ENCODE measurements around the gene IL1RAPL2. TPM values are rescaled to one million over a fixed set of nuclear protein-coding genes. Genes with fewer than 3 reads are reported as not detected.
A peak's percentile ranks its signal among the peaks of the same experiment; 100 is the strongest.
"Not testable (repeated sequence)": the region's sequence is repeated elsewhere in the genome, so short reads cannot be mapped to it uniquely, and the experiment has no call there.

Gene IL1RAPL2
- total and polyA plus RNA-seq, 11 donors: 0.08 to 0.16 (median 0.10) TPM; not detected in 8

DNA sequence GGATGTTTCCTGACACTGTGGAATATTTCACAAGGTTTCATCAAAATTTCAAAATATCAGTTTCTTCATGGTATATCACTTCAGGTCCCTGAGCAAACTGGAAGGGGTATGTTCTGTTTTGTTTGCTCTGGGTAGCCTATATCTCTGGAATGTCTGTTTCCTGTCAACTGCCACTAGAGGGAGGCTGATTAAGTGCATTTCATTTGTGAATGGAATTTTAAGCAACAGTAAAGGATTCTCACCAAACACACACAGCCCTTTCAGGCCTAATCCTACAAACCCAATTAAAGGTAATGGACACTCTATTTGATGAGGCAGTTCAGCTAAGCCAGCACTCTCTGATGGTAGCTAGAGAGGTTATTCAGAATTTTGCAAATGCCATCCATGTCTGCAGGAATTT, 347.3 kb downstream of the IL1RAPL2 start:
- H3K27ac ChIP-seq: no peak overlapping the region
- ATAC-seq (no peak), DNase-seq (no peak)
- TF ChIP-seq, protein P1, sequence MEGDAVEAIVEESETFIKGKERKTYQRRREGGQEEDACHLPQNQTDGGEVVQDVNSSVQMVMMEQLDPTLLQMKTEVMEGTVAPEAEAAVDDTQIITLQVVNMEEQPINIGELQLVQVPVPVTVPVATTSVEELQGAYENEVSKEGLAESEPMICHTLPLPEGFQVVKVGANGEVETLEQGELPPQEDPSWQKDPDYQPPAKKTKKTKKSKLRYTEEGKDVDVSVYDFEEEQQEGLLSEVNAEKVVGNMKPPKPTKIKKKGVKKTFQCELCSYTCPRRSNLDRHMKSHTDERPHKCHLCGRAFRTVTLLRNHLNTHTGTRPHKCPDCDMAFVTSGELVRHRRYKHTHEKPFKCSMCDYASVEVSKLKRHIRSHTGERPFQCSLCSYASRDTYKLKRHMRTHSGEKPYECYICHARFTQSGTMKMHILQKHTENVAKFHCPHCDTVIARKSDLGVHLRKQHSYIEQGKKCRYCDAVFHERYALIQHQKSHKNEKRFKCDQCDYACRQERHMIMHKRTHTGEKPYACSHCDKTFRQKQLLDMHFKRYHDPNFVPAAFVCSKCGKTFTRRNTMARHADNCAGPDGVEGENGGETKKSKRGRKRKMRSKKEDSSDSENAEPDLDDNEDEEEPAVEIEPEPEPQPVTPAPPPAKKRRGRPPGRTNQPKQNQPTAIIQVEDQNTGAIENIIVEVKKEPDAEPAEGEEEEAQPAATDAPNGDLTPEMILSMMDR (IDR thresholded peaks at IDR 0.05): peak in 9 of 12 donors; percentile 15 to 44 (median 20)
- TF ChIP-seq POLR2A (IDR thresholded peaks at IDR 0.05): no peak
- peaks cover 0 to 16% (median 0%) of the 10 kb centered on the region in 9 donors for H3K27me3 ChIP-seq
- H3K36me3 ChIP-seq: no peaks in the 10 kb centered on the region
- no peaks in the 10 kb centered on the region for H3K4me1 ChIP-seq
- H3K9me3 ChIP-seq: no peaks in the 10 kb centered on the region
- intact Hi-C loops (cut with DNase I): no loop called here
- no peak overlapping the region for H3K4me3 ChIP-seq

DNA sequence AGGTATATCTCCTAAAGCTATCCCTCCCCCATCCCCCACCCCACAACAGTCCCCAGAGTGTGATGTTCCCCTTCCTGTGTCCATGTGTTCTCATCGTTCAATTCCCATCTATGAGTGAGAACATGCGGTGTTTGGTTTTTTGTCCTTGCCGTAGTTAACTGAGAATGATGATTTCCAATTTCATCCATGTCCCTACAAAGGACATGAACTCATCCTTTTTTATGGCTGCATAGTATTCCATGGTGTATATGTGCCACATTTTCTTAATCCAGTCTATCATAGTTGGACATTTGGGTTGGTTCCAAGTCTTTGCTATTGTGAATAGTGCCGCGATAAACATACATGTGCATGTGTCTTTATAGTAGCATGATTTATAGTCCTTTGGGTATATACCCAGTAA, 348.7 kb downstream of the IL1RAPL2 start:
- H3K4me3 ChIP-seq; intact Hi-C loops (cut with DNase I); H3K9me3 ChIP-seq; H3K4me1 ChIP-seq; H3K36me3 ChIP-seq; DNase-seq; H3K27ac ChIP-seq; ATAC-seq: not testable (repeated sequence)
- H3K27me3 ChIP-seq: peaks cover 0 to 18% (median 0%) of the 10 kb centered on the region in 9 donors
- 94 to 97% (median 95%) methylated on average over 5 of the region's 5 CpGs for WGBS, 4 donors

DNA sequence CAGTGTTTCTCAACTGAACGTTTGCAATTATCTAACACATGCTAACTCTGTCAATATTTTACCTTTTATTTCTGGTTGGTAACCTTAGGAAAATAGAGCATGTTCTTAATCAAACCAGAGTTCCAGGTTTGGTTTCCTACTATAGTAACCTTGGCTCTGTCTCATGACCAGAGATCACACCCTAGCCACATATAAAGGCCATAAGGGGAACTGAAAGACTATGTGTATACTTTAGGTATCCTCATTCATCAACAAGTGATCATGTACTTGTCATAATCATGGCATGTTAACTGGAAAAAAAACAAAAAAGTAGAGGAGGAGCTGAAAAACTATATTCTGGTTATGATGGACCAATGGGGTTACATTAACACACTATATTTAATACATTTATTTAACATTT, 352.1 kb downstream of the IL1RAPL2 start:
- ATAC-seq: no peak
- Histone ChIP-seq H3K4me1 (no peaks in the 10 kb centered on the region), H3K27ac (no peak overlapping the region), H3K27me3 (peaks cover 0 to 12% (median 0%) of the 10 kb centered on the region in 9 donors), H3K36me3 (no peaks in the 10 kb centered on the region), H3K4me3 (no peak overlapping the region), H3K9me3 (no peaks in the 10 kb centered on the region)
- intact Hi-C loops (cut with DNase I): no loop called here
- 69 to 78% (median 71%) methylated on average over 1 of the region's 1 CpG for WGBS, 4 donors
- no peak for TF ChIP-seq POLR2A (IDR thresholded peaks at IDR 0.05)
- TF ChIP-seq, protein P1 (IDR thresholded peaks at IDR 0.05): no peak
- no peak for DNase-seq

DNA sequence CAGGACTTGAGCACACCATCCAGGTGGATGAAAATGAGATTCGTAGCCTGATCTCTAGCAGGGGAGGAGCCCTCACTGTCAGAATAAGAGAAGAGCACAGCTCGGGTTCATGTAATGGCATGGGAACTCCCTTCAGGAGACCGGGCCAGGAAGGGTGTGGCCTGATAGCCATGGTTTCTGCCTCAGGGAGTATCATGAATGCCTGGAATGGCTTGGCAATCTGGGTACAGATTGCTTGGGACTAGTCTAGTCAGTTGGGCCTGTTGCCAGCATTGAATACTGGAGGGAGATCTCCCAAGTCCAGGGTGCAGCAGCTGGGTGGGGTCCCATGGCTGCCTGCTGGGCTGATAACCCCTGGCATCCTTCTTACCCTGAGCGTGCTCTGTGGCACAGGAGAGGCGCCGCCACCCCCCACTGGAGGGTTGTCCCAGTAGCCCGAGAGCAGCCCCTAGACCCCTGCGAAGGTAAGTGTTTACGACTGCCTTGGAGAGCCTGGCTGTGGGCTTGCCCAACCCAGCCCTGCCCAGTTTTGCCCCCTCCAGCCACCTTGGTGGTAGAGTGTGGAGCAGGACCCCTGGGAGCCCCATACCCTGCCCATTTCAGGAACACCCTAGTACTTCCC, 355.7 kb downstream of the IL1RAPL2 start:
- ATAC-seq: peak in 1 of 4 donors; percentile 44

DNA sequence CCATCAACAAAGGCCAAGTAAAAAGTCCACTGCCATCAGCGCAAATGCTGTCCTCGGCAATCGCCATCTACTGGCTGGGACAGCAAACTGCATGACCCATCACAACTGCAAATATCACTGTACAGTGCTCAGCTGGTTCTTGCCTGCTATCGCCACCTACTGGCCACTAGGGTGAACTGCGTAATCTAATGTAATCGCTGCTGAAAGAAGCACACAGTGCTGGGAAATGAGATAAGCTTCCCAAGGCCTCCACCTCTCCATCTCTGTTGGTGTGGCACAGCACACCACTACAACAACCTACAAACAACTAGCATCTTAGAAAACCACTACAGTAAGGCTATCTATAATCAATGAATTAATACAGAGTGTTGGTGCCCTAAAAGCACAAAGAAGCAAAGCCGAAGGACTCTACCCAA, 356.2 kb downstream of the IL1RAPL2 start:
- intact Hi-C loops (cut with DNase I): loop anchor here in 2 of 10 donors (5.0 to 10.0 kb wide), 2 partner anchors 257 to 355 kb away; partner anchors contain the start of gene IL1RAPL2 (in 1 of the 2)
- peak in 3 of 4 donors; percentile 20 to 85 (median 67) for ATAC-seq
- H3K9me3 ChIP-seq: peaks cover 0 to 9% (median 0%) of the 10 kb centered on the region in 12 donors
- no peak overlapping the region for H3K4me3 ChIP-seq
- WGBS, 4 donors: 18 to 31% (median 23%) methylated on average over 7 of the region's 7 CpGs
- DNase-seq: peak; percentile 17 to 52 (median 42)
- H3K4me1 ChIP-seq: no peaks in the 10 kb centered on the region
- no peak for TF ChIP-seq POLR2A (IDR thresholded peaks at IDR 0.05)
- TF ChIP-seq, protein P1 (IDR thresholded peaks at IDR 0.05): peak; percentile 60 to 96 (median 72)
- H3K36me3 ChIP-seq: no peaks in the 10 kb centered on the region
- H3K27me3 ChIP-seq: peaks cover 0 to 11% (median 0%) of the 10 kb centered on the region in 9 donors
- H3K27ac ChIP-seq: no peak overlapping the region

More for the DNA sequence above, 355.7 kb downstream of the IL1RAPL2 start:
- no peak for TF ChIP-seq POLR2A (IDR thresholded peaks at IDR 0.05)
- H3K27ac ChIP-seq: no peak overlapping the region
- 80 to 95% (median 87%) methylated on average over 8 to 9 of the region's 9 CpGs for WGBS, 4 donors
- H3K27me3 ChIP-seq: peaks cover 0 to 12% (median 0%) of the 10 kb centered on the region in 9 donors
- intact Hi-C loops (cut with DNase I): loop anchor here in 2 of 10 donors (5.0 to 10.0 kb wide), 2 partner anchors 257 to 354 kb away; partner anchors contain the start of gene IL1RAPL2 (in 1 of the 2)
- no peak overlapping the region for H3K4me3 ChIP-seq
- H3K36me3 ChIP-seq: no peaks in the 10 kb centered on the region
- peaks cover 0 to 9% (median 0%) of the 10 kb centered on the region in 12 donors for H3K9me3 ChIP-seq
- H3K4me1 ChIP-seq: no peaks in the 10 kb centered on the region
- peak in 1 of 5 donors; percentile 50 for DNase-seq

Measured in heart left ventricle (tissue), 16 donors.